SK-N-SH (cell line): ENCODE data around the gene ZNF587.
"Not testable (repeated sequence)": the region's sequence is repeated elsewhere in the genome, so short reads cannot be mapped to it uniquely, and the experiment has no call there.

Source experiments
- EP300 ChIP-seq, 2 experiments: IDR thresholded peaks; 2 replicates each; pipeline versions ENCODE4 v1.4.0 to v1.6.1; 2012; ENCODE audit warnings: borderline replicate concordance in 1 of 2, low read depth in 1 of 2, low read length in 1 of 2
- FOXJ3 ChIP-seq: sonication (generic); formaldehyde crosslinking; IDR thresholded peaks from 2 replicates; pipeline ENCODE4 v1.5.1; 2020; ENCODE audit warnings: mild to moderate bottlenecking, missing genetic modification reagents
- GABPA ChIP-seq: IDR thresholded peaks from 2 replicates; pipeline ENCODE4 v1.4.0; 2012; ENCODE audit warnings: low read depth, mild to moderate bottlenecking
- POLR2AphosphoS5 ChIP-seq: IDR thresholded peaks from 2 replicates; pipeline ENCODE4 v1.6.1; 2012; ENCODE audit warnings: low read depth, low read length
- RAD21 ChIP-seq: IDR thresholded peaks from 2 replicates; pipeline ENCODE4 v1.6.1; 2012; ENCODE audit warnings: mild to moderate bottlenecking, low read length
- RFX5 ChIP-seq: IDR thresholded peaks from 2 replicates; pipeline ENCODE4 v1.6.1; 2012; ENCODE audit warnings: mild to moderate bottlenecking, improper control_type of control experiment, low read length
- TEAD4 ChIP-seq: IDR thresholded peaks from 2 replicates; pipeline ENCODE4 v1.4.0; 2012; ENCODE audit warnings: mild to moderate bottlenecking, borderline replicate concordance; ENCODE audit not compliant: insufficient read depth
- TF ChIP-seq, protein P1 (sequence below): fragments of 200-600 bp; sonication (generic); IDR thresholded peaks from 2 replicates; pipeline ENCODE4 v1.6.1; 2017; ENCODE audit warnings: antibody characterized with exemption, mild to moderate bottlenecking, moderate library complexity
- TF ChIP-seq, protein P2 (sequence below): IDR thresholded peaks from 2 replicates; pipeline ENCODE4 v1.4.0; 2012; ENCODE audit warnings: low read depth, borderline replicate concordance
- TF ChIP-seq, protein P3 (sequence below): IDR thresholded peaks from 2 replicates; pipeline ENCODE4 v1.6.1; 2012; ENCODE audit warnings: mild to moderate bottlenecking, low read depth, low read length, moderate library complexity
- TF ChIP-seq, protein P4 (sequence below): IDR thresholded peaks from 2 replicates; pipeline ENCODE4 v1.4.0; 2012; ENCODE audit warnings: low read depth

DNA sequence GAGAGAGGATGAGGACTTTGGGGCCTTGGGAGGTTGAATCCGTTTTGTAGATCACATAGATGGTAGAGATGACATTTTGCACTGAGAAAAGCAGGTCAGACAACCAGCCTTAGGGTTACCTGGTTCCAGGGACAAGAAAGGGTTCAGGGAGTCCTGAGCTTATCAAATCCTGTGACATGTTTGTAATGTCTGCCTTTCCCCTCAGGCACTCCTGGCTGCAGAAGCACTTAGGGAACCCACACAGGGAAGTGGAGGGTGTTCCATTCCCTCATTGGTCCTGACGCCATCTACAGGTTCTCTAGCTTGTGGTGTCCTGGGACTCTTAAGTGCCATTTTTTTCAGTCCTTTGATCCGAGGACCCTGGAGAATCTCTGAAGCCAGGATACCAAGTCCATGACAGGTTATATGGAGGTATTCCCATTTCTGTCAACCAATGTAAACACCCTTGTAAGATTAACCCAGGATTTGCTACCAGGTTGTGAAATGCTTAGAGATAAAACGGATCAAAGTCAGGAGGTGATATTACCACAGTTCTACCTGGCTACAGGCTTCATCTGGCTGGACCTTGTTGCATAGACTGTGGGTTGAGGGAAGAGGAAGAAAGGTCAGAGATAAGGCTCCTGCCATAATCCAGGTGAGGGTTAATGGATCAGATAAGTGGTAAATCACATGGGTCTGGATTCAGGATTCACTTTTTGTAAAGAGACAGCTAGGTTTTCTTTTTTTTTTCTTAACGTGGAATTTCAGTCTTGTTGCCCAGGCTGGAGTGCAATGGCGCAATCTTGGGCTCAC is 2.3 kb downstream of the ZNF587 start:
- TF ChIP-seq, protein P1, sequence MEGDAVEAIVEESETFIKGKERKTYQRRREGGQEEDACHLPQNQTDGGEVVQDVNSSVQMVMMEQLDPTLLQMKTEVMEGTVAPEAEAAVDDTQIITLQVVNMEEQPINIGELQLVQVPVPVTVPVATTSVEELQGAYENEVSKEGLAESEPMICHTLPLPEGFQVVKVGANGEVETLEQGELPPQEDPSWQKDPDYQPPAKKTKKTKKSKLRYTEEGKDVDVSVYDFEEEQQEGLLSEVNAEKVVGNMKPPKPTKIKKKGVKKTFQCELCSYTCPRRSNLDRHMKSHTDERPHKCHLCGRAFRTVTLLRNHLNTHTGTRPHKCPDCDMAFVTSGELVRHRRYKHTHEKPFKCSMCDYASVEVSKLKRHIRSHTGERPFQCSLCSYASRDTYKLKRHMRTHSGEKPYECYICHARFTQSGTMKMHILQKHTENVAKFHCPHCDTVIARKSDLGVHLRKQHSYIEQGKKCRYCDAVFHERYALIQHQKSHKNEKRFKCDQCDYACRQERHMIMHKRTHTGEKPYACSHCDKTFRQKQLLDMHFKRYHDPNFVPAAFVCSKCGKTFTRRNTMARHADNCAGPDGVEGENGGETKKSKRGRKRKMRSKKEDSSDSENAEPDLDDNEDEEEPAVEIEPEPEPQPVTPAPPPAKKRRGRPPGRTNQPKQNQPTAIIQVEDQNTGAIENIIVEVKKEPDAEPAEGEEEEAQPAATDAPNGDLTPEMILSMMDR: not testable (repeated sequence)
- TF ChIP-seq POLR2AphosphoS5; EP300 (IDR thresholded peaks at IDR 0.05; ENCODE audit: borderline replicate concordance in 1 of 2, low read depth in 1 of 2, low read length in 1 of 2); RAD21; TEAD4; FOXJ3 (CRISPR knock-in tag); RFX5; GABPA: not testable (repeated sequence)
- TF ChIP-seq, protein P2, sequence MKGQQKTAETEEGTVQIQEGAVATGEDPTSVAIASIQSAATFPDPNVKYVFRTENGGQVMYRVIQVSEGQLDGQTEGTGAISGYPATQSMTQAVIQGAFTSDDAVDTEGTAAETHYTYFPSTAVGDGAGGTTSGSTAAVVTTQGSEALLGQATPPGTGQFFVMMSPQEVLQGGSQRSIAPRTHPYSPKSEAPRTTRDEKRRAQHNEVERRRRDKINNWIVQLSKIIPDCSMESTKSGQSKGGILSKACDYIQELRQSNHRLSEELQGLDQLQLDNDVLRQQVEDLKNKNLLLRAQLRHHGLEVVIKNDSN: not testable (repeated sequence)
- TF ChIP-seq, protein P3, sequence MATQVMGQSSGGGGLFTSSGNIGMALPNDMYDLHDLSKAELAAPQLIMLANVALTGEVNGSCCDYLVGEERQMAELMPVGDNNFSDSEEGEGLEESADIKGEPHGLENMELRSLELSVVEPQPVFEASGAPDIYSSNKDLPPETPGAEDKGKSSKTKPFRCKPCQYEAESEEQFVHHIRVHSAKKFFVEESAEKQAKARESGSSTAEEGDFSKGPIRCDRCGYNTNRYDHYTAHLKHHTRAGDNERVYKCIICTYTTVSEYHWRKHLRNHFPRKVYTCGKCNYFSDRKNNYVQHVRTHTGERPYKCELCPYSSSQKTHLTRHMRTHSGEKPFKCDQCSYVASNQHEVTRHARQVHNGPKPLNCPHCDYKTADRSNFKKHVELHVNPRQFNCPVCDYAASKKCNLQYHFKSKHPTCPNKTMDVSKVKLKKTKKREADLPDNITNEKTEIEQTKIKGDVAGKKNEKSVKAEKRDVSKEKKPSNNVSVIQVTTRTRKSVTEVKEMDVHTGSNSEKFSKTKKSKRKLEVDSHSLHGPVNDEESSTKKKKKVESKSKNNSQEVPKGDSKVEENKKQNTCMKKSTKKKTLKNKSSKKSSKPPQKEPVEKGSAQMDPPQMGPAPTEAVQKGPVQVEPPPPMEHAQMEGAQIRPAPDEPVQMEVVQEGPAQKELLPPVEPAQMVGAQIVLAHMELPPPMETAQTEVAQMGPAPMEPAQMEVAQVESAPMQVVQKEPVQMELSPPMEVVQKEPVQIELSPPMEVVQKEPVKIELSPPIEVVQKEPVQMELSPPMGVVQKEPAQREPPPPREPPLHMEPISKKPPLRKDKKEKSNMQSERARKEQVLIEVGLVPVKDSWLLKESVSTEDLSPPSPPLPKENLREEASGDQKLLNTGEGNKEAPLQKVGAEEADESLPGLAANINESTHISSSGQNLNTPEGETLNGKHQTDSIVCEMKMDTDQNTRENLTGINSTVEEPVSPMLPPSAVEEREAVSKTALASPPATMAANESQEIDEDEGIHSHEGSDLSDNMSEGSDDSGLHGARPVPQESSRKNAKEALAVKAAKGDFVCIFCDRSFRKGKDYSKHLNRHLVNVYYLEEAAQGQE: not testable (repeated sequence)
- TF ChIP-seq, protein P4, sequence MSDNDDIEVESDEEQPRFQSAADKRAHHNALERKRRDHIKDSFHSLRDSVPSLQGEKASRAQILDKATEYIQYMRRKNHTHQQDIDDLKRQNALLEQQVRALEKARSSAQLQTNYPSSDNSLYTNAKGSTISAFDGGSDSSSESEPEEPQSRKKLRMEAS: not testable (repeated sequence)
